WI38 (cell line): ENCODE measurements around the gene ALPG.
A peak's percentile ranks its signal among the peaks of the same experiment; 100 is the strongest.
"Not testable (repeated sequence)": the region's sequence is repeated elsewhere in the genome, so short reads cannot be mapped to it uniquely, and the experiment has no call there.

Experiments used
- H3K4me3 ChIP-seq: 2 replicates; pipeline ENCODE4 v1.5.1; 2011; ENCODE audit warnings: low read depth, mild to moderate bottlenecking, control low read depth, low read length
- CTCF ChIP-seq: IDR thresholded peaks from 2 replicates; pipeline ENCODE4 v1.5.1; 2012; ENCODE audit warnings: low read depth, mild to moderate bottlenecking, control low read depth, low read length

Gene ALPG

GRCh38 chr2:232367016-232367415 is 39.6 kb upstream of the ALPG start:
- no peak for TF ChIP-seq CTCF

GRCh38 chr2:232367591-232368233 is 38.9 kb upstream of the ALPG start:
- TF ChIP-seq CTCF = 0 out of 2 replicates have a peak, but pooled peaks have one; percentile 16
- H3K4me3 ChIP-seq = no peak overlapping the region

More at GRCh38 chr2:232367016-232367415, 39.6 kb upstream of the ALPG start:
- H3K4me3 ChIP-seq = no peak overlapping the region

GRCh38 chr2:232368311-232368731 is 38.3 kb upstream of the ALPG start:
- no peak for TF ChIP-seq CTCF
- no peak overlapping the region for H3K4me3 ChIP-seq

- no peak overlapping the region for H3K4me3 ChIP-seq
- no peak for TF ChIP-seq CTCF
Observed at GRCh38 chr2:232369126-232369951, 37.3 kb upstream of the ALPG start.

GRCh38 chr2:232370007-232370406 is 36.6 kb upstream of the ALPG start:
- H3K4me3 ChIP-seq = not testable (repeated sequence)

GRCh38 chr2:232372231-232373208 is 34.1 kb upstream of the ALPG start:
- no peak overlapping the region for H3K4me3 ChIP-seq
- TF ChIP-seq CTCF = no peak

- TF ChIP-seq CTCF = no peak
- no peak overlapping the region for H3K4me3 ChIP-seq
Observed at GRCh38 chr2:232374356-232374755, 32.3 kb upstream of the ALPG start.
